ENCODE measurements around the gene JAGN1. TPM values are rescaled to one million over a fixed set of nuclear protein-coding genes. Genes with fewer than 3 reads are reported as not detected.
"Not testable (repeated sequence)": the region's sequence is repeated elsewhere in the genome, so short reads cannot be mapped to it uniquely, and the experiment has no call there.

The JAGN1 gene
- total RNA-seq, 2 donors from 2014 or later: 15.4 to 17.8 TPM

GRCh38 chr3:9861201-9861600 is 29.2 kb upstream of the JAGN1 start:
- ATAC-seq (no peak), DNase-seq (no peak)
- H3K36me3 Mint-ChIP-seq (ENCODE audit: low read depth): no peaks in the 10 kb centered on the region
- peaks cover 3% of the 10 kb centered on the region for H3K4me1 Mint-ChIP-seq
- H3K27ac Mint-ChIP-seq: no peak overlapping the region
- no peak overlapping the region for H3K4me3 Mint-ChIP-seq
- peaks cover 13% of the 10 kb centered on the region for H3K27me3 Mint-ChIP-seq
- H3K9me3 ChIP-seq (ENCODE audit: control insufficient read depth, low read length, poor library complexity, severe bottlenecking): no peaks in the 10 kb centered on the region

DNA sequence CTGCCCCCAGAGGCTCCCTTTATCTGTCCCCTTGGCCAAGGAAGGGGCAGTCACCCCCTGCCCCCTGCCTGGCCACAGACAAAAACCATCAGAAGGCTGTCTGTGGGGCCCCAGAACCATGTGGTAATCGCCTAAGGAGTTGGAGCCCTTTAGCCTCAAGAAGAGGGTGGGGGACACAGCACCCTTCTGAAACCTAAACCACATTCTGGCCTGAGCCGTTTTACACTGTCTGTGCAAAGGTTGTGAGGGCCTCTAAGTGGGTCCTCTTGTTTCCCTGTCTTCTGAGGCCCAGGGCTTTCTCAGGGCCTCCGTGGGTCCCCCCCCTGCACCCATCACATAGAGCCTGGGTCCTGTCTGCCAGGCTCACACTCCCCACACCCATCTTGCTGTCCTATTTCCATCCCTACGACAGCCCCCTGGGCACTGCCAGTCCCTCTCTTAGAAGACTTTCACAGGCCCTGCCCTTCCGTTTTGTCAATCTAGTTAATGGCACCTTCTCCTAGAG is 28.7 kb upstream of the JAGN1 start:
- peak overlapping the region; percentile 3 for H3K27ac Mint-ChIP-seq

DNA sequence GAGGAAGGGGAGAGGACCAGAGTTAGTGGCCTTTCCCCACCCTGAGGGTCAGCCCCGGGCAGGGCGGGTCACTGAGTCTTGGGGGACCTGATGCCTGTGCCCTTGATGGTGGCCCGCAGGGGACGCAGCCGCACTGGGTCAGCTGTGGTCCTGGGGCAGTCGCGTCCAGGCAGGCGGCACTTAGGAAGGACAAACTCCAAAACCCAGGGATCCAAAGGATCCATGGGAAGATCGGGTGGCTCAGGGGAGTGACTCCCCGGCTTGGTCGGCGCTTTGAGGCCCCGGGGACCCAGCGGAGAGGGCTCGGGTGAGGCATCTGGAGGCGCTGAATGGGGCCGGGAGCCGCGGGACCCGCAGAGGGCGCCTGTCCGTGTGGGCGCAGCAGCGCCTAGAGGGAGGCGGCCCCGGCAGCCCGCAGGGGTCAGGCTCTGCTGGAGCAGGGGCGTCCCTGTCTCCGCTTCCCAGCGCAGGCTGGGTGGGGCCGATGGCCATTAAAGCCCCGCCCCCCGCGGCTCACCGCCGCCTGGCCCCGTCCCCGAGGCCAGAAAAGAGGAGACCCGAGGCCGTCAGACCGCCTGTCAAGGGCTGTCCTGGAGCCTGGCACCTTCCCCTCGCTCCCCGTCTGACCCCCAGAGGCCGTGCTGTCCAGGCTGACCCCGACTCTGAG is 27.9 kb upstream of the JAGN1 start:
- no peaks in the 10 kb centered on the region for H3K9me3 ChIP-seq (ENCODE audit: control insufficient read depth, low read length, poor library complexity, severe bottlenecking)
- H3K36me3 Mint-ChIP-seq (ENCODE audit: low read depth): no peaks in the 10 kb centered on the region
- peaks cover 13% of the 10 kb centered on the region for H3K27me3 Mint-ChIP-seq
- H3K27ac Mint-ChIP-seq: peak overlapping the region; percentile 3
- ATAC-seq (peak; percentile 78), DNase-seq (peak in 2 of 3 donors; percentile 21 to 22)
- H3K4me1 Mint-ChIP-seq: peaks cover 3% of the 10 kb centered on the region
- H3K4me3 Mint-ChIP-seq: peak overlapping the region; percentile 61

More for the DNA sequence above, 28.7 kb upstream of the JAGN1 start:
- DNase-seq (no peak), ATAC-seq (no peak)
- Mint-ChIP-seq H3K36me3 (ENCODE audit: low read depth) (no peaks in the 10 kb centered on the region), H3K27me3 (peaks cover 13% of the 10 kb centered on the region), H3K4me1 (peaks cover 3% of the 10 kb centered on the region), H3K4me3 (no peak overlapping the region)
- no peaks in the 10 kb centered on the region for H3K9me3 ChIP-seq (ENCODE audit: control insufficient read depth, low read length, poor library complexity, severe bottlenecking)

DNA sequence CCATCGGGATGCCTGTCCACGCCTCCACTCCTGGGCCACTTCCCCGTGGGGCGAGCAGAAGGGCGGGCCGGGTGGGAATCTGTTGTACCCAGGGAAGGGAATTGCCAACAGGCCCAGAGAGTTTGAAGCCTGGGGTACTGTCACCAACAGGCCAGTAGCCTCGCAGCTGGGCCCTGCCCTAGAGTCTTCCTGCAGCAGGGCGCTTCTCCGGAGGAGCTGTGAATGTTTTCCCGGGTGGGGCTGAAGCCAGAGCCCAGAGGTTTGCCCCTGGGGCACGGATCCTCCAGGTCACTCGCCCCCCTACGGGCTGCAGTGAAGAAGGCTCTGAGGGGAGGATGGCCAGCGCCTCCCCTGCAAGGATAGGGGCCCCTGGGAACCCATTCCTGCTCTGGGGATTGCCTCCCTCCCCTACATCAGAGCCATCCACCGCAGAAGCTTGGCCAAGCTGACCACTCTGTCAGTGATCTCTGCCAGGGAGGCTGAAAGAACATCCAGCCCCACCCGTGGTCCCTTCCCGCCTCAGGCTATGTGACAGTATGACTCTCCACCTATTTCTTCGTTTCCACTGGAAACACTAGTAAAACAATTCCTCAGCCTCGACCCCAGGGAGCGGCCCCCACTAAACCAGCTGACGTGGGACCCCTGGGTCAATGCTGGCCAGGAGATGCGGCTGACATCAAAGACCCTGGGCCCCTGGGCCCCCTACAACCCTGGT is 27.2 kb upstream of the JAGN1 start:
- no peak overlapping the region for H3K4me3 Mint-ChIP-seq
- DNase-seq (no peak), ATAC-seq (no peak)
- no peaks in the 10 kb centered on the region for H3K36me3 Mint-ChIP-seq (ENCODE audit: low read depth)
- H3K9me3 ChIP-seq (ENCODE audit: control insufficient read depth, low read length, poor library complexity, severe bottlenecking): no peaks in the 10 kb centered on the region
- peaks cover 3% of the 10 kb centered on the region for H3K4me1 Mint-ChIP-seq
- no peak overlapping the region for H3K27ac Mint-ChIP-seq
- peaks cover 13% of the 10 kb centered on the region for H3K27me3 Mint-ChIP-seq

DNA sequence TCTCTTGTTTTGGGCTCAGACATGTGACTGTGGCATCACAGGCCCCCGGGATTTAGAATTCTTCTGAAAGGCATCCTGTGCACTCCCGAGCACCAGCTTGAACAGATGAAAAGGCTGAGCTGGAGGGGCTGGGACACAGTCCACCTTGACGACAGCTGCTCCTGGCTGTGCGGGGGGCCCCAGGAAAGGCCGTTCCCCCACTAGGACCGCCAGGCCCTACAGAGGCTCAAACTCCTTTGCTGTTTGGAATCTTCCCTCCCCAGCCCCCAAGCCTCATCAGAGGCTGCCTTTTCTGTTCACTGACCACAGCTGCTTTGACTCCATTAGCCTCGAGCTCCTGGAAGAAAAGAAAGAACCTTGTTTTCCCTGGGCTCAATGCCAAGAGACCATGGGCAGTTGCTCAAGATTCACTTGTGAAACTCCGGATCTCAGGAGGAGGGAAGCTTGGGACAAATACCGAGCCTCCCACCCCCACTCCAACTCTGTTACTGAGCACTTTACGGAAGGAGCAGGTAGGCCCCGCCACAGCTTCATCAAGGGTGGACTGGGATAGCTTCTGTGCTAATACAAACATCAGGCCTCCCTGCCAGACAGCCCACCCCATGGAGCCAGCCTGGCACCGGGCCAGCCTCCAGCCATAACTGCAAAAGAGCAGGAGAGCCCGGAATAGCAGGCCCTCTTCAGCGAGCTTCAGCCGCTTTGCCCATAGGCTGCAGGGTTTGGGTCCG is 26.0 kb upstream of the JAGN1 start:
- Mint-ChIP-seq H3K4me1 (peaks cover 3% of the 10 kb centered on the region), H3K4me3 (no peak overlapping the region), H3K36me3 (ENCODE audit: low read depth) (no peaks in the 10 kb centered on the region), H3K27ac (no peak overlapping the region), H3K27me3 (peaks cover 13% of the 10 kb centered on the region)
- H3K9me3 ChIP-seq (ENCODE audit: control insufficient read depth, low read length, poor library complexity, severe bottlenecking): no peaks in the 10 kb centered on the region
- DNase-seq (no peak), ATAC-seq (no peak)

DNA sequence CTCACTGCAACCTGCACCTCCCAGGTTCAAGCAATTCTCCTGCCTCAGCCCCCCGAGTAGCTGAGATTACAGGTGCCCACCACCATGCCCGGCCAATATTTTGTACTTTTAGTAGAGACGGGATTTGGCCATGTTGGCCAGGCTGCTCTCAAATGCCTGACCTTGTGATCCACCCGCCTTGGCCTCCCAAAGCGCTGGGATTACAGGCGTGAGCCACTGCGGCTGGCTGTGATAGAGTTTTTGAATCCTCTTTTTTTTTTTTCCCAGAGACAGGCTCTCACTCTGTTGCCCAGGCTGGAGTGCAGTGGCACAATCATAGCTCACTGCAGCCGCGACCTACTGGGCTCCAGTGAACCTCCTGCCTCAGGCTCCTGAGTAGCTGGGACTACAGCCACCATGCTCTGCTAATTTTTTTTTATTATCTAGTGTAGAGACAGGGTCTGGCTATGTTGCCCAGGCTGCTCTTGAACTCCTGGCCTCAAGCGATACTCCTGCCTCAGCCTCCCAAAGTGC is 25.2 kb upstream of the JAGN1 start:
- not testable (repeated sequence) for H3K4me1 Mint-ChIP-seq; H3K36me3 Mint-ChIP-seq (ENCODE audit: low read depth); DNase-seq; H3K27ac Mint-ChIP-seq; H3K4me3 Mint-ChIP-seq; ATAC-seq; H3K9me3 ChIP-seq (ENCODE audit: control insufficient read depth, low read length, poor library complexity, severe bottlenecking)
- peaks cover 13% of the 10 kb centered on the region for H3K27me3 Mint-ChIP-seq

GRCh38 chr3:9866639-9867038 is 23.8 kb upstream of the JAGN1 start:
- ATAC-seq (no peak), DNase-seq (no peak)
- Mint-ChIP-seq H3K27me3 (peaks cover 12% of the 10 kb centered on the region), H3K4me3 (no peak overlapping the region), H3K36me3 (ENCODE audit: low read depth) (no peaks in the 10 kb centered on the region), H3K4me1 (peaks cover 3% of the 10 kb centered on the region), H3K27ac (no peak overlapping the region)
- H3K9me3 ChIP-seq (ENCODE audit: control insufficient read depth, low read length, poor library complexity, severe bottlenecking): no peaks in the 10 kb centered on the region

DNA sequence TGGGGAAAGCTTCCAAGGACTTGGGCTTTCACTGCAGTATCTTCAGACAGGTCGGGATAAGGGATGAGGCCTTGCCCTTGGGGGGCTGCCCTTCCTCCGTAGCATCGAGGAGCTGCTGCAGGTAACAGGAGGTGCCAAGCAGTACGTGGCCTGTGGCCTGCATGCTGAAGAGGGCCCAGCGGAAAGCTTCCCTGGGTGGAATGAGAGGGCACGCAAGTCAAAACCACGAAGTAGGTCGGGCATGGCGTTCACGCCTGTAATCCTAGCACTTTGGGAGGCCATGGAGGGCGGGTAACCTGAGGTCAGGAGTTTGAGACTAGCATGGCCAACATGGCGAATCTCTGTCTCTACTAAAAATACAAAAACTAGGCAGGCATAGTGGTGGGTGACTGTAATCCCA is 23.3 kb upstream of the JAGN1 start:
- Mint-ChIP-seq H3K27me3 (peaks cover 8% of the 10 kb centered on the region), H3K4me3 (no peak overlapping the region), H3K27ac (no peak overlapping the region)

DNA sequence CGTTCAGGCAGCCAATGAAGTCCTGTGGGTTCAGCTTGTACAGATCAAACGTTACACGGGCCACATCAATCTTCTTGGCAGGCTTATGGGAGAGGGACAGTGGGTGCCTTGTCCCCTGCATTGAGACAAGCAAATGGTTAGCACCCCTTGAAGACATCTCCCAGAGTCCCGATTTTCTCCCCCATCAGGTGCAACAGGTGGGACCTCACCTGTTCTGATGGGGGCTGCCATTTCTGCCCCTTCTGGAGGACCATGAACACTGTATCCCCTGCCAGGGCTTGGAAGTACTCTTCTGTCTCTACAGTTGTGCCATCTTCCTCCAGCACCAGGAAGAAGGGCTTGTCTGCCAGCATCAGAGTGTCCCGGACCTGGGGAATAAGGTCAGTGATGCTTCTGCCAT is 20.5 kb upstream of the JAGN1 start:
- ATAC-seq (no peak), DNase-seq (no peak)
- Mint-ChIP-seq H3K27ac (no peak overlapping the region), H3K27me3 (no peaks in the 10 kb centered on the region), H3K4me3 (no peak overlapping the region), H3K4me1 (peaks cover 3% of the 10 kb centered on the region), H3K36me3 (ENCODE audit: low read depth) (no peaks in the 10 kb centered on the region)
- no peaks in the 10 kb centered on the region for H3K9me3 ChIP-seq (ENCODE audit: control insufficient read depth, low read length, poor library complexity, severe bottlenecking)

More for the DNA sequence above, 23.3 kb upstream of the JAGN1 start:
- ATAC-seq (no peak), DNase-seq (no peak)
- Mint-ChIP-seq H3K36me3 (ENCODE audit: low read depth) (no peaks in the 10 kb centered on the region), H3K4me1 (peaks cover 3% of the 10 kb centered on the region)
- H3K9me3 ChIP-seq (ENCODE audit: control insufficient read depth, low read length, poor library complexity, severe bottlenecking): no peaks in the 10 kb centered on the region

DNA sequence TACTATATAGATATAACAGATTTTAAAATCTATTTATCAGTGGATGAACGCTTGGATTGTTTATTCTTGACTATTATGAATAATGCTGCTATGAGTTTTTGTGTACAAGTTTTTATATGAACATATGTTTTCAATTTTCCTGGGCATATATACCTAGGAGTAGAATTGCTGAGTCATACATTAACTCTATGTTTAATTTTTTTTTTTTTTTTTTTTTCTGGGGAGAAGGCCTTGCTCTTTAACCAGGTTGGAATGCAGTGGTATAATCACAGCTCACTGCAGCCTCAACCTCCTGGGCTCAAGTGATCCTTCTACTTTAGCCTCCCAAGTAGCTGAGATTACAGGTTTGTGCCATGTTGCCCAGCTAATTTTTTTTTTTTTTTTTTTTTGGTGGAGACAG is 19.4 kb upstream of the JAGN1 start:
- H3K9me3 ChIP-seq (ENCODE audit: control insufficient read depth, low read length, poor library complexity, severe bottlenecking): no peaks in the 10 kb centered on the region
- no peak overlapping the region for H3K4me3 Mint-ChIP-seq
- no peak for DNase-seq
- H3K27ac Mint-ChIP-seq: no peak overlapping the region
- ATAC-seq: no peak
- no peaks in the 10 kb centered on the region for H3K36me3 Mint-ChIP-seq (ENCODE audit: low read depth)
- H3K4me1 Mint-ChIP-seq: peaks cover 3% of the 10 kb centered on the region
- H3K27me3 Mint-ChIP-seq: peaks cover 5% of the 10 kb centered on the region

DNA sequence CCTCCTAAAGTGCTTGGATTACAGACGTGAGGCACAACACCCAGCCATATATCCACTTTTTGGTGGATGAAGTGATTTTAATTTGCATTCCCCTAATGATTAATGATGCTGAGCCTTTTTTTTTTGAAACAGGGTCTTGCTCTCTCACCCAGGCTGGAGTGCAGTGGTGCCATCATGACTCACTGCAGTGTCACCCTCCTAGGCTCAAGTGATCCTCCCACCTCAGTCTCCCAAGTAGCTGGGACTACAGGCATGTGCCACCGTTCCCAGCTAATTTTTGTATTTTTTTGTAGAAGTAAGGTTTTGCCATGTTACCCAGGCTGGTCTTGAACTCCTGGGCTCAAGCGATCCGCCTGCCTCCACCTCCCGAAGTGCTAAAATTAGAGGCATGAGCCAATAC is 18.3 kb upstream of the JAGN1 start:
- H3K9me3 ChIP-seq (ENCODE audit: control insufficient read depth, low read length, poor library complexity, severe bottlenecking); H3K27ac Mint-ChIP-seq; H3K4me1 Mint-ChIP-seq; H3K4me3 Mint-ChIP-seq; DNase-seq; ATAC-seq; H3K27me3 Mint-ChIP-seq; H3K36me3 Mint-ChIP-seq (ENCODE audit: low read depth): not testable (repeated sequence)

DNA sequence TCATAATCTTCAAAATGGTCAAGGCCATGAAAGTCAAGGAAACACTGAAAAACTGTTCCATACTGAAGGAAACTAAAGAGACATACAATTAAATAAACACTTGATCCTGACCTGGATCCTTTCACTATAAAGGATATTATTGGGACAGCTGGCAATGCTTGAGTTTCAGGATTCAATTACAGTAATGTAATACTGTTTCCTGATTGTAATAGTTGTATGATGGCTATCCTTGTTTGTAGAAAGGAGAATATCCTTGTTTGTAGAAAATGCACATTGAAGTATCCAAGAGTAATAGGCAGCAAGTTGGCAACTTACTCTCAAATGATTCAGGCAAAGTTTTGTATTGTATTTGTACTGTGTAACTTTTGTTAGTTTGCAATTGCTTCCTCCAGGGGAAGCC is 15.0 kb upstream of the JAGN1 start:
- no peak for ATAC-seq
- no peak overlapping the region for H3K4me3 Mint-ChIP-seq

GRCh38 chr3:9876255-9876654 is 14.2 kb upstream of the JAGN1 start:
- ATAC-seq; H3K27ac Mint-ChIP-seq; H3K36me3 Mint-ChIP-seq (ENCODE audit: low read depth); H3K9me3 ChIP-seq (ENCODE audit: control insufficient read depth, low read length, poor library complexity, severe bottlenecking); DNase-seq; H3K4me1 Mint-ChIP-seq; H3K4me3 Mint-ChIP-seq: not testable (repeated sequence)
- H3K27me3 Mint-ChIP-seq: peaks cover 11% of the 10 kb centered on the region

More for the DNA sequence above, 15.0 kb upstream of the JAGN1 start:
- no peak for DNase-seq
- Mint-ChIP-seq H3K27me3 (peaks cover 11% of the 10 kb centered on the region), H3K36me3 (ENCODE audit: low read depth) (no peaks in the 10 kb centered on the region), H3K27ac (no peak overlapping the region), H3K4me1 (peaks cover 3% of the 10 kb centered on the region)
- H3K9me3 ChIP-seq (ENCODE audit: control insufficient read depth, low read length, poor library complexity, severe bottlenecking): no peaks in the 10 kb centered on the region

Measured in T-helper 17 cell (primary cell).